ENCODE measurements around the gene RAPGEF2. TPM values are rescaled to one million over a fixed set of nuclear protein-coding genes. Genes with fewer than 3 reads are reported as not detected.

Gene RAPGEF2
- total and polyA plus RNA-seq, 2 of the 8 experiments (the other 6 are each of a cell fraction or from before 2014, with no cell fraction given), result 24.4 to 48.6 TPM

DNA sequence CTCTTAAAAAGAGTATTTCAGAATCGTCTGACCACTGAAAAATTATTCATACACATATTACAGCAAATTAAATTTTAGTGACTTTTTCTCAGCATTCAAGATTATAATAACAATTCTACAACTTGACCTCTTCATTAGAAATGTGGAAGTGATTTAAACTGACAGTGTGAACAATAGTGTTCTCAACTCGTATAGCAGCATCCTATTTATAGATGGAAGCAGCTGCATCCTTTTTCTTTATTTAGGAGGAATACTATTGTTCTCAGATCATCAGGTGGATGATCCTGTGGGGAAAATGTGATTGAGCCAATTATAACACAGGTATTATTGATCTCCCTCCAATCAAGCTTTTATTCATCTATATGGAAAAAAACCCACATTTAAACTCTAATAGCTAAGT is 56.7 kb downstream of the RAPGEF2 start (continued):
- TF ChIP-seq KDM4A (IDR thresholded peaks at IDR 0.05; ENCODE audit: low read depth, low read length, severe bottlenecking) (no peak), NRF1 (IDR thresholded peaks at IDR 0.05; ENCODE audit: low read depth, low read length) (no peak)
- TF ChIP-seq, protein P1, sequence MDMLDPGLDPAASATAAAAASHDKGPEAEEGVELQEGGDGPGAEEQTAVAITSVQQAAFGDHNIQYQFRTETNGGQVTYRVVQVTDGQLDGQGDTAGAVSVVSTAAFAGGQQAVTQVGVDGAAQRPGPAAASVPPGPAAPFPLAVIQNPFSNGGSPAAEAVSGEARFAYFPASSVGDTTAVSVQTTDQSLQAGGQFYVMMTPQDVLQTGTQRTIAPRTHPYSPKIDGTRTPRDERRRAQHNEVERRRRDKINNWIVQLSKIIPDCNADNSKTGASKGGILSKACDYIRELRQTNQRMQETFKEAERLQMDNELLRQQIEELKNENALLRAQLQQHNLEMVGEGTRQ (IDR thresholded peaks at IDR 0.05; ENCODE audit: low read length), result no peak

Data from H1 (cell line).